HG02571 (cell line): ENCODE results near the gene DEFB131B.
"Not testable (repeated sequence)": the region's sequence is repeated elsewhere in the genome, so short reads cannot be mapped to it uniquely, and the experiment has no call there.

Experiments
- ATAC-seq: cut with Tn5 transposase; IDR thresholded peaks from one replicate; pipeline ENCODE4 v1.9.1; 2021; ENCODE audit warnings: mild to moderate bottlenecking, moderate library complexity; ENCODE audit not compliant: unreplicated experiment

The DEFB131B gene, protein sequence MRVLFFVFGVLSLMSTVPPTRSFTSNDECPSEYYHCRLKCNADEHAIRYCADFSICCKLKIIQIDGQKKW

DNA sequence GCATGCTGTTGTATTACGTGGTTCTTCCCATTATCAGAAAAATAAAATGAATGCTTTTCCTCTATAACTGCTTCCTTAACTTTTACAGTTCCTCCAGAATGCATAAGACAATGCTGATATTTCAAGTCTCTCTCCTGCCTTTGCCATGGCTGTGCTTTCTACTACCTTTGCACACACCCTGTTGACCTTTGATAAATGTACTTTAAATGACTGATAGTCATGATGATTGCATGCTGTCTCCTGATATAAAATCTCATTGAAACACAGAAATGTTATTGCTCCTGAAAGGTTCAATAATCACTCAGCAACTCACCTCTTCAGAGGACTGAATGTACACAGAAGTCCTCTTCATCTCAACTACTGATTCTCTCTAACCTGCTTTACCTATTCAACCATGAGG lies at the start of gene DEFB131B:
Gene DEFB131B (plus strand): TSS at position 395 of the 400 bp plus-strand sequence. CDS start 0 bp downstream, at position 395.
- ATAC-seq = not testable (repeated sequence)

DNA sequence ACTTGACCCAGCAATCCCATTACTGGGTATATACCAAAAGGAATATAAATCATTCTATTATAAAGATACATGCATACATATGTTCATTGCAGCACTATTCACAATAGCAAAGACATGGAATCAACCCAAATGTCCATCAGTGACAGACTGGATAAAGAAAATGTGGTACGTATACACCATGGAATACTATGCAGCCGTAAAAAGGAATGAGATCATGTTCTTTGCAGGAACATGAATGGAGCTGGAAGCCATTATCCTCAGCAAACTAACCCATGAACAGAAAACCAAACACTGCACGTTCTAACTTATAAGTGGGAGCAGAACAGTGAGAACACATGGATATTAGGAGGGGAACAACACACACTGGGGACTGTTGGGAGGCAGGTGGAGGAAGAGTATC lies 49.0 kb upstream of the DEFB131B start:
- ATAC-seq = not testable (repeated sequence)

DNA sequence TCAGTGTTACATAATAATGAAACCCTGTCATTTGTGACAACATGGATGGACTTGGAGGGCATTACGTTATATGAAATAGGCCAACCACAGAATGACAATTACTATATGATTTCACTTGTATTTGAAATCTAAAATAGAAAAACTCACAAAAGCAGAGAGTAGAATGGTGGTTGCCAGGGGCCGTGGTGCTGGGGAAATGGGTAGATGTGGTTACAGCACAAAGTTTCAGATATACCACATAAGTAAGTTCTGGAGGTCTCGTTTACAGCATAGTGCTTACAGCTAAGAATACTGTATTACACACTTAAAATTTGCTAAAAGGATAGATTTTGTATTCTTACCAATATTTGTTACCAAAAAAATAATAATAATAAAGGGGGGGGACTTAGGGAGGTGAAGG lies 48.6 kb upstream of the DEFB131B start:
- ATAC-seq = not testable (repeated sequence)

DNA sequence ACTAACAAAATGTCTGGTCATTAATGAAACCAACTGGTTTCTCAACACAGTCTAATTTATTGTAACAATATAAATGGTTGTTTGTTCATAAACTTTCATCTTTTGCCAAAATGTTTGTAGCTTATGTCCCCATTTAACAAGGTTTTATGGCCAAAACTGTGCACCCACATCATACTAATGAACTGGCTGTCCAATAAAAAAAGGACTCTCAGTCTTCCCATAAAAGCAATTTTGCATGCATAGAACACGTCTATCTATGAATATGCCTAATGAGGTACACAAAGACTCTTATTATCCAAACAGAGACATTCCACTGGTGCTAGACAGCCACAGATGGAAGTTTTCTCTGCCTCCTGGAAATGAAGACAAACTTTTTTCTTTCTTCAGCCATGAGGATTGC lies 45.4 kb upstream of the DEFB131B start, which contains the start of gene DEFB108B:
Gene DEFB108B (plus strand): TSS at position 390 of the 400 bp plus-strand sequence. CDS start 0 bp downstream, at position 390.
- not testable (repeated sequence) for ATAC-seq

DNA sequence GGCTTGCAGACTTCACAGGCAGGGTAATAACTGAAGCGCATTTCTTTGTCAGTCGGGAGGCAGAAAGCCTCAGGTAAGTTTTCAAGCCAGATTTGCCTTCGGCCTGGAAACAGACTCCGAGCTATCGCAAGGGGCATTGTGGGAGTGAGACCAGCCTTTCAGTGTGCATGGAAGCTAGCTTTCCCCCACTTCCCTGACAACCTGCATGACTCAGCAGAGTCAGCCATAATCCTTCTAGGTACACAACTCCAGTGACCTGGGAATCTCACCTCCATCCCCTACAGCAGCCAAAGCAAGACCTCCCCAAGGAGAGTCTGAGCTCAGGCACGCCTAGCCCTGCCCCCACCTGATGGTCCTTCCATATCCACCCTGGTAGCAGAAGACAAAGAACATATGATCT lies 35.5 kb upstream of the DEFB131B start:
- ATAC-seq = not testable (repeated sequence)

DNA sequence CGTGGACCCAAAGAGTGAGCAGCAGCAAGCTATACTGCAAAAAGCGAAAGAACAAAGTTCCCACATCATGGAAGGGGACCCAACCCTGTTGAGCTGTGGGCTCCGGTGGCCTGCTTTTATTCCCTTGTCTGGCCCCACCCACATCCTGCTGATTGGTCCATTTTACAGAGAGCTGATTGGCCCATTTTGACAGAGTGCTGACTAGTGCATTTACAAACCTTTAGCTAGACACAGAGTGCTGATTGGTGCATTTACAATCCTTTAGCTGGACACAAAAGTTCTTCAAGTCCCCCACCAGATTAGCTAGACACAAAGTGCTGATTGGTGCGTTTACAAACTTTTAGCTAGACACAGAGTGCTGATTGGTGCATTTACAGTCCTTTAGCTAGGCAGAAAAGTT lies 34.9 kb upstream of the DEFB131B start:
- not testable (repeated sequence) for ATAC-seq

DNA sequence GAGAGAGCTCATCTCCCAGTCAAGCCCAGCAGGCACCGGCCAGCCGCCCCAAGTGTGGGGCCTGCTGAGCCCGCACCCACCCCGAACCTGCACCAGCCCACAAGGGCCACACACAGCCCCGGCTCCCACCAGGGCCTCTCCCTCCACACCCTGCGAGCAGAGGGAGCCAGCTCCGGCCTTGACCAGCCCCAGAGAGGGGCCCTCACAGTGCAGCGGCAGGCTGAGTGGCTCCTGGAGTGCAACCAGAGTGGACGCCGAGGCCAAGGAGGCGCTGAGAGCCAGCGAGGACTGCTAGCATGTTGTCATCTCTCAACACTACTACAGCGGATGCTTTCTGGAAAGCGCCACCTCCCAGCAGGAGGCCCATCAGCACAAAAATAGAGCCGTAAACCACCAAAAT lies 34.4 kb upstream of the DEFB131B start:
- no peak for ATAC-seq

DNA sequence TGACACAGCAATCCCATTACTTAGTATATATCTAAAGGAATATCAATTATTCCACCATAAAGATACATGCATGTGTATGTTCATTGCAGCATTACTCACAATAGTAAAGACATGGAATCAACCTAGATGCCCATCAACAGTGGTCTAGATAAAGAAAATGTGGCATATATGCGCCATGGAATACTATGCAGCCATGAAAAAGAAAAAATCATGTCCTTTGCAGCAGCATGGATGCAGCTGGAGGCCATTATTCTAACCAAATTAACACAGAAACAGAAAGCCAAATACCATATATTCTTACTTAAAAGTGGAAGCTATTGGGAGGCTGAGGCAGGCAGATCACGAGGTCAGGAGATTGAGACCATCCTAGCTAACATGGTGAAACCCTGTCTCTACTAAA lies 24.4 kb upstream of the DEFB131B start:
- ATAC-seq = not testable (repeated sequence)

DNA sequence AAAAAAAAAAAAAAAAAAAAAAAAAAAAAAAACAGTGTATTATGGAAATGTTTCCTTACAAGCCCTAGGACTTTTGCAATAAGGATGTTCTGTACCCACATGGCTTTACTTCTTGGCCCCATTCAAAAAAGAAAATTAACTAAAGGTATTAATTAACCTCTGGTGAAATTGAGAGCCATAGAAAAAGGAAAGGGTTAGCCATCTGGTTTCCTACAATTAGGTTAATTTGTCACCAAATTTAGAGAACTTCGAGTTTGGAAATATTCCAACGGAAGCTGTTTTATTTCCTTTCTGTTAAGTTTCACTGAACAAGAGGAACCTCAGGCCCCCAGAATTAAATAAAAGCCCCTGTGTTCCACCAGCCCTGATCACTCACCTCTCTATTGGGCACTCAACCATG lies 22.4 kb upstream of the DEFB131B start:
- not testable (repeated sequence) for ATAC-seq

DNA sequence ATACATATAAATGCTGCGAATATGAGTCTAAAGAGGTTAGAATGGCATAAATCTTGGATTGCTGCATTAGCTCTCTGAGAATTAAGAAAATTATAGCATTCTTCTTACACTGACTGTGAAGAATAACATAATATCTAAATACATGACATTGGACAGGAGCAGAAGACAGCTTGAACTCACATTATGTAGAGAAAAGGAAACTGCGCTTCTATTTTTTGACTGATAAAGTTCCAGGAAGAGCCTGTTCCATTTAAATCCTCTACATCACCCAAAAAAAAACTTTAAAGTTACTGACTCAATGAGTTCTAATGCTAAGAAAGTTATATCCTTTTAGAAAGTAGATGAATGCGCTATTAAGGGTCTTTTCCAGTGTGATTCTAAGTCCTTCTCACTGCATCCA lies 17.4 kb upstream of the DEFB131B start:
- ATAC-seq = not testable (repeated sequence)

DNA sequence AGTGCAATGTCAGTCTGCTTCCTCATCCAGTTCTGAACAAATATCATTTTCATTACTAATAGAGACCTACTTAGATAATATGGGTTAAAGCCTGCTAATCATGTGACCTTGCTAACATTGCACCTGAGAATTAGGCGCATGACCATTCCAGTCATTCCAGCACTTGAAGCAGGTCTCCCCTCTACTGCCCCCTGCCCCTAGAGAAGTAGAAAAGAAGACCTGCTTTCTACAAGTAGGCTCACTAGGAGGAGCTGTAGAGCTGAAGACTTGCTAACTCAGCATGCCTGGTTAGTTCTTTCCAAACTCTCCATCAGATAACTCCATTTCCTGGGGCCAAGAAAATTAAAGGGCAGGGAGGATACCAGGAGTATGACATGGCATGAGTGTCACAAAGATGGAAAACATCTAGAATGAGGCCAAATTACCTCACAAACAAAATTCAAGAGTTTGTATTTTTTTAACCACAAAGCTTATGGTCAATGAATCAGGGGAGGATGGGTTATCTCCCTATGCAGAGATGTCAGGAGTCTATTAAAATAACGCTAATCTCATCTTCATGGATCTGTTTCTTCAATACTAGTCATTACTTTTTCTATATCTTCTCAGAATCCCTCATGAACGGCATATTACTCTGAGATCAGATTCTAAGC lies 14.2 kb upstream of the DEFB131B start:
- not testable (repeated sequence) for ATAC-seq

DNA sequence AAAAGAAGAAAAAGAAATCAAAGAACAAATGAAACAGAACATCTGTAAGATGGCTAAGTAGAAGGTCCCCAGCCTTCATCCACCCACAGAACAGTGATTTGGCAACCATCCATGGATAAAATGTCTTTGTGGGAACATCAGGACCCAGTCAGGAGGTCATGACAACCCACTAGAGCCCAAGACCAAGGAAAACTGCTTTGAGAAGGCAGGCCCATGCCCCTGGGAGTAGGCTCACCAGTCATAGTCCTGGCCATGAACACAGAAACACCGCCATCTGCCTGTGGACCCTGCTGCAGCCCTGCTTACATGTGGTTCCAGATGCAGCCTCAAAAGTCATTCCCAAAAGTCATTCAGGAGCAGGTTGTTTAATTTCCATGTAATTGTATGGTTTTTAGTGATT lies 11.0 kb upstream of the DEFB131B start:
- ATAC-seq = not testable (repeated sequence)

DNA sequence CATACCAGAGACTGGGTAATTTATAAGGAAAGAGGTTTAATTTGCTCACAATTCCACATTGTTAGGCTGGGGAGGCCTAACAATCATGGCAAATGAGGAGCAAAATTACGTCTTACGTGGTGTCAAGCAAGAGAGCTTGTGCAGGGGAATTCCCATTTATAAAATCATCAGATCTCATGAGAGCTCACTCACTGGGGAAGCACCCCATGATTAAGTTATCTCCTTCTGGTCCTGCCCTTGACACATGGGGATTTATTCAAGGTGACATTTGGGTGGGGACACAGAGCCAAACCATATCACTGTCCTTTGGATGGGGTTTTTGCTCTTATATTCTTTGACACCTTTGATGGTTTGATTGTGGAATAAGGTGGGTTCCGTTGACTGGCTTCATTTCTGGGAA lies 8.3 kb upstream of the DEFB131B start:
- not testable (repeated sequence) for ATAC-seq

DNA sequence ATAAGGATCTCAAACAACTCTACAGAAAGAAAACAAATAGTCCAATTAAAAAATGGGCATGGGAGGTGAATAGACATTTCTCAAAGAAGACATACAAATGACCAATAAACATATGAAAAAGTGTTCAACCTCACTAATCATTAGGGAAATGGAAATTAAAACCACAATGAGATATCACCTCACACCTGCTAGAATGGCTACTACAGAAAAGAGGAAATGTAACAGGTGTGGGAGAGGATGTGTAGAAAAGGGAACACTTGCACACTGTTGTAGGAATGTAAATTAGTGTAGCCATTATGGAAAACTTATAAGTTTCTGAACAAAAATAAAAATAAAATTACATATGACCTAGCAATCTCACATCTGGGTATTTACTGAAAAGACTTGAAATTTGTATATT lies 7.6 kb upstream of the DEFB131B start:
- not testable (repeated sequence) for ATAC-seq

DNA sequence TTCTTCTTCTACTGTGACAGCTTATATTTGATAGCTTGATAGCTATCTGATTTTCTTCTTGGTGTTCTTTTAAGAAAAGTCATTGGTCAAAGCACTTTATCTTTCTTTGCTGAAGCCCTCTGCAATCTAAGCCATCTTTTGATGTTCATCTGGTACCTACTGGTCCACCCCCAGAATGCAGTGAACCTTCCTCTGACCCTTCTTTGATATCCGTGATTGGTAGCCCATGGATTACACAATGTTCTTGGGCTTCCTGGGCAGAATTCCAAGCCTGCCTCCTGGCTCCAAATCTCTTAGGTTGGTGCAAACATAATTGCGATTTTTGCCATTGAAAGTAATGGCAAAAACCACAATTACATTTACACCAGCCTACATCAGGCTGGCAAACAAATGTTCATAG lies 2.0 kb upstream of the DEFB131B start:
- ATAC-seq = not testable (repeated sequence)

DNA sequence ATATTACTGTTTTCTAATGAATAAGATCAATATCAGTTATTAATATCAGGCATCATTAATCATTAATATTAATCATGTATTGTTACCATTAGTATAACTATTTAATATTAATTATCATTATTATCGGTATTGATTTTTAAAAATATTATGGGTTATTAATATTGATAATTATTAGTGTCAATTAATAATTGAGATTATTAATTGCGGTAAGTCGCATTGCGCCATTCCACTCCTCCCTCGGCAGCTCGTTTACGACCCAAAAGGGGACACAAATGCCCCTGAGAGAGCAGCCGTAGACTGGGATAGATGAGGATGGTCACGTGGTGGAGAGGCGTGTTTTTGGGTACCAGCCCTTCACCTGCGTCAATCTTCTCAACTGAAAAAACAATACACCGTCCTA lies 7.6 kb downstream of the DEFB131B start:
- ATAC-seq = not testable (repeated sequence)

DNA sequence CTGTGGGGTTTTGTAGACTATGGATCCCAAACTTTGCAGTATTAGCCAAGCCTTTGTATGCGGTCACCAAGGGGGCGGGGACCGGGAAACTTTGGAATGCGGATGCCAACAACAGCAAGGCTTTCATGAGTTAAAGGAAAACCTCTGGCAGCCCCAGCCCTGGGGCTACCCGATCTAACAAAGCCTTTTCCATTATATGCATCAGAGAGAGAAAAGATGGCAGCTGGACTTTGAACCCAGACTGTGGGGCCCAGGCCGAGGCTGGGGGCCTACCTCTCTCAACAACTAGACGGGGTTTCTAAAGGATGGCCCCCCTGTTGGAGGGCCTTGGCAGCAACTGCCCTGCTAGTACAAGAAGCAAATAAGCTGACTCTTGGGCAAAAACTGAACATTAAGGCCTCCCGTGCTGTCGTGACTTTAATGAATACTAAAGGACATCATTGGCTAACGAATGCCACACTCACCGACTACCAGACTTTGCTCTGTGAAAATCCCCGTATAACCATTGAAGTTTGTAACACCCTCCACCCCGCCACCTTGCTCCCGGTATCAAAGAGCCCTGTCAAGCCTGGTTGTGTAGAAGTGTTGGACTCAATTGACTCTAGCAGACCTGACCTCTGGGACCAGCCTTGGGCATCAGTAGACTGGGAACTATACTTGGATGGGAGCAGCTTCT lies 10.2 kb downstream of the DEFB131B start:
- not testable (repeated sequence) for ATAC-seq

DNA sequence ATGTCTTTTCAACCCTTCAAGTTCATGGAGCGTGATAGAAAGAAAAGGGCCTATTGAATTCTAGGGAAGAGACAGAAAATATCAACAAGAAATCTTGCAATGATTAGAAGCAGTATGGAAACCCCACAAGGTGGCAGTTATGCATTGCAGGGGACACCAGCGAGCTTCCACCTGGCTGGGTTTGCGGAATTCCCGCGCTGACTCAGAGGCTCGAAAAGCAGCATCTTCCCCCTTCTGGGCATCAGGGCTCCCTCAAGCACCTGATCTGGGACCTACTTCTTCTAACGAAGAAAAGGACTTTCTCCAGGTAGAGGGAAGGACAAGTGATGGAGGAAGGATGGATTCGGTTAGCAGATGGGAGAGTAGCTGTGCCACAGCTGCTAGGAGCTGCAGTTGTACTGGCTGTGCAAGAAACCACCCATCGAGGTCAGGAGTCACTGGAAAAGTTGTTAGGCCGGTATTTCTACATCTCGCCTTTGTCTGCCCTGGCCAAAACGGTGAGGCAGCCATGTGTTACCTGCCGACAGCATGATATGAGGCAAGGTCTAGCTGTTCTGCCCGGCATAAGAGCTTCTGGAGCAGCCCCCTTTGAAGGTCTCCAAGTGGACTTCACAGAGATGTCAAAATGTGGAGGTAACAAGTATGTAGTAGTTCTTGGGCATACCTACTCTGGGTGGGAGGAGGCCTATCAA lies 11.1 kb downstream of the DEFB131B start:
- not testable (repeated sequence) for ATAC-seq

DNA sequence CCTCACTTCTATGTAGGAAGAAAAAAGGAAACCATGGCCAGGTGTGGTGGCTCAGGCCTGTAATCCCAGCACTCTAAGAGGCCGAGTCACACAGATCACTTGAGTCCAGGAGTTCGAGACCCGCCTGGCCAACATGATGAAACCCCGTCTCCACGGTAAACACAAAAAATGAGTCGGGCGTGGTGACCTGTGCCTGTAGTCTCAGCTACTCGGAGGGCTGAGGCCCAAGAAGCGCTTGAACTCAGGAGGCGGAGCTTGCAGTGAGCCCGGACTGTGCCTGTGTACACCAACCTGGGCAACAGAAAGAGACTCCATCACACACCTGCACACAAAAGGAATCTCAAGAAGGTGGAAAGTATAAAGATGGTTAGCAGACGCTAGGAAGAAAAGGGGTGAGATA lies 17.7 kb downstream of the DEFB131B start:
- ATAC-seq = no peak

DNA sequence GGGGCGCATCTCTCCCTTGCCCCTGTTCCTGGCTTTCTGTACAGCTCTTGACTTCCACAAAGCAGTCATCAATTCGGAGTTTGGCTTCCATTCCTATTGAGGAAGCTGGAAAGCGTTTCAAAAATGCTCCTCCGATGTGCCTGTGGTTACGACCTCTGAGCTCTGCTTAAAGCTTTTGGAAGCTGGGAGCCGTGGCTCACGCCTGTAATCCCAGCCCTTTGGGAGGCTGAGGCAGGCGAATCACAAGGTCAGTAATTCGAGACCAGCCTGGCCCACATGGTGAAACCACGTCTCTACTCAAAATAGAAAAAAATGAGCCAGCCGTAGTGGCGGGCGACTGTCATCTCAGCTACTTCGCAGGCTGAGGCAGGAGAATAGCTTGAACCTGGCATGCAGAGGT lies 22.9 kb downstream of the DEFB131B start:
- not testable (repeated sequence) for ATAC-seq

DNA sequence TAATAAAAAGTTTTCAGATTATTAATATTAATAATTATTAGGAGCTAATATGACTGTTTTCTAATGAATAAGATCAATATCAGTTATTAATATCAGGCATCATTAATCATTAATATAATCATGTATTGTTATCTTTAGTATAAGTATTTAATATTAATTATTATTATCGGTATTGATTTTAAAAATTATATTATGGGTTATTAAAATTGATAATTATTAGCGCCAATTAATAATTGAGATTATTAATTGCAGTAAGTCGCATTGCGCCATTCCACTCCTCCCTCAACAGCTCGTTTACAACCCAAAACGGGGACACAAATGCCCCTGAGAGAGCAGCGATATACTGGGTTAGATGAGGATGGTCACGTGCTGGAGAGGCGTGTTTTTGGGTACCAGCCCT lies 30.0 kb downstream of the DEFB131B start:
- no peak for ATAC-seq
